IMR-90 (cell line): ENCODE results near the gene RADIL.

Source experiments
- BHLHE40 ChIP-seq: fragments of 150-350 bp; IDR thresholded peaks from 2 replicates; pipeline ENCODE4 v1.6.1; 2016; ENCODE audit warnings: mild to moderate bottlenecking, low read depth, low read length
- CEBPB ChIP-seq: IDR thresholded peaks from 2 replicates; pipeline ENCODE4 v1.6.1; 2012; ENCODE audit warnings: low read depth, low read length, improper control_type of control experiment
- CHD1 ChIP-seq: IDR thresholded peaks from 2 replicates; pipeline ENCODE4 v1.6.1; 2012; ENCODE audit warnings: low read depth, low read length, improper control_type of control experiment
- CTCF ChIP-seq: conservative IDR thresholded peaks from 2 replicates; pipeline ENCODE4 v1.5.1; 2012; ENCODE audit warnings: mild to moderate bottlenecking, low read depth, low read length, improper control_type of control experiment
- ELK1 ChIP-seq: fragments of 150-350 bp; IDR thresholded peaks from 2 replicates; pipeline ENCODE4 v1.6.1; 2016; ENCODE audit warnings: low read depth, mild to moderate bottlenecking, low read length, moderate library complexity, borderline replicate concordance
- MAFK ChIP-seq: IDR thresholded peaks from 2 replicates; pipeline ENCODE4 v1.6.1; 2012; ENCODE audit warnings: low read depth, low read length, improper control_type of control experiment
- MAZ ChIP-seq: IDR thresholded peaks from 2 replicates; pipeline ENCODE4 v1.6.1; 2012; ENCODE audit warnings: low read depth, mild to moderate bottlenecking, low read length, improper control_type of control experiment, moderate library complexity, borderline replicate concordance
- MXI1 ChIP-seq: IDR thresholded peaks from 2 replicates; pipeline ENCODE4 v1.6.1; 2012; ENCODE audit warnings: low read depth, mild to moderate bottlenecking, low read length, moderate library complexity, borderline replicate concordance
- POLR2A ChIP-seq: IDR thresholded peaks from 2 replicates; pipeline ENCODE4 v1.6.1; 2012; ENCODE audit warnings: mild to moderate bottlenecking, low read depth, low read length
- RAD21 ChIP-seq: IDR thresholded peaks from 2 replicates; pipeline ENCODE4 v1.6.1; 2012; ENCODE audit warnings: low read length, improper control_type of control experiment
- RCOR1 ChIP-seq: IDR thresholded peaks from 2 replicates; pipeline ENCODE4 v1.6.1; 2012; ENCODE audit warnings: mild to moderate bottlenecking, low read length, improper control_type of control experiment; ENCODE audit not compliant: insufficient replicate concordance
- SMC3 ChIP-seq: fragments of 150-350 bp; IDR thresholded peaks from 2 replicates; pipeline ENCODE4 v1.6.1; 2016; ENCODE audit warnings: low read depth, mild to moderate bottlenecking, antibody characterized with exemption, low read length, moderate library complexity
- TF ChIP-seq, protein P1 (sequence below): fragments of 150-350 bp; IDR thresholded peaks from 2 replicates; pipeline ENCODE4 v1.6.1; 2017; ENCODE audit warnings: mild to moderate bottlenecking, antibody characterized with exemption, low read length, low read depth

DNA sequence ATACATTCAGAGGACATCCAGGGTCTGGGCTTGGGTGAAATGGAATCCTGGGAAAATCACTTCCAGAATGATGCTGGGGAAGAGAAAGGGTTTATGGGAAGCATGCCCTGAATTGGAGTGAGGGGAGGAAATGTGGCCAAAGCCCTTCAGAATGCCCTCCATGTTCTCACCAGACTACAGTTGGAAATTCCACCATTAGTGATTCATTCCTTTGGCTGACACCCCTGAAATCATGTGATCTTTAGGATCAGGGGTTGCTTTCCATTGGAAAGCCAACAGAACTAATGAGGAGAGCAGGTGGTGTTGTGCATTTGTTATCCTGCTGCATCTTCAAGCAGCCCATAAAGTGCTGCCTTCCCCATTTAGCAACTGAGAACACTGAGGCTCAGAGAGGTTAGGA, 20.8 kb upstream of the RADIL start:
- TF ChIP-seq CTCF (no peak), RAD21 (no peak), CHD1 (no peak), MXI1 (no peak), POLR2A (no peak), SMC3 (no peak), MAFK (no peak), ELK1 (no peak), BHLHE40 (no peak), CEBPB (no peak), RCOR1 (no peak), MAZ (no peak)
- TF ChIP-seq, protein P1, sequence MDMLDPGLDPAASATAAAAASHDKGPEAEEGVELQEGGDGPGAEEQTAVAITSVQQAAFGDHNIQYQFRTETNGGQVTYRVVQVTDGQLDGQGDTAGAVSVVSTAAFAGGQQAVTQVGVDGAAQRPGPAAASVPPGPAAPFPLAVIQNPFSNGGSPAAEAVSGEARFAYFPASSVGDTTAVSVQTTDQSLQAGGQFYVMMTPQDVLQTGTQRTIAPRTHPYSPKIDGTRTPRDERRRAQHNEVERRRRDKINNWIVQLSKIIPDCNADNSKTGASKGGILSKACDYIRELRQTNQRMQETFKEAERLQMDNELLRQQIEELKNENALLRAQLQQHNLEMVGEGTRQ, result no peak
